A549 (cell line): Measurements from ENCODE around the gene RARB. TPM values are rescaled to one million over a fixed set of nuclear protein-coding genes. Genes with fewer than 3 reads are reported as not detected.

ENCODE experiments used
- CHD2 ChIP-seq: fragments of 150-350 bp; IDR thresholded peaks from 2 replicates; pipeline ENCODE4 v1.6.1; 2014; ENCODE audit warnings: low read length; ENCODE audit not compliant: partially characterized antibody
- CTCF ChIP-seq: fragments of >200 bp; sonication (Bioruptor Twin); formaldehyde crosslinking; IDR thresholded peaks from 3 replicates; pipeline ENCODE4 v1.5.1; 2016
- E2F6 ChIP-seq: IDR thresholded peaks from 2 replicates; pipeline ENCODE4 v1.6.1; 2012; ENCODE audit warnings: low read depth, borderline replicate concordance
- PHF8 ChIP-seq: fragments of 200-600 bp; sonication (generic); IDR thresholded peaks from 2 replicates; pipeline ENCODE4 v1.6.1; 2016; ENCODE audit warnings: low read depth, mild to moderate bottlenecking, antibody characterized with exemption, moderate library complexity, borderline replicate concordance
- REST ChIP-seq: fragments of 200-600 bp; sonication (generic); IDR thresholded peaks from 2 replicates; pipeline ENCODE4 v1.6.1; 2016; ENCODE audit warnings: antibody characterized with exemption, mild to moderate bottlenecking, moderate library complexity
- ZNF302 ChIP-seq: fragments of 250-450 bp; sonication (Bioruptor Pico); IDR thresholded peaks from 2 replicates; pipeline ENCODE4 v1.9.0; 2021; ENCODE audit warnings: inconsistent platforms, mild to moderate bottlenecking, moderate library complexity
- polyA plus RNA-seq, 4 experiments: library from polyadenylated mRNA; depleted of rRNA in 3 of 4; stranded (reverse); fragments of >200 nt; fragmentation: RNase III in 1 of 4; extraction: RNeasy Plus Mini Kit Qiagen cat#74134 plus additional on column Dnase treatment in 1 of 4; gene quantifications; 2 replicates in 3 of 4; 3 replicates in 1 of 4; pipeline ENCODE4 v1.2.3, GENCODE V29; 2011 to 2017
- small RNA-seq, 6 experiments: library from RNA; depleted of rRNA; stranded (forward); fragments of <200 nt; gene quantifications; one replicate each; pipeline ENCODE3, GENCODE V24; 2012

Gene RARB
- polyA plus RNA-seq, 2 of the 4 experiments (the other 2 are of a cell fraction): 24.5 to 30.8 TPM

GRCh38 chr3:25635038-25635437 lies 207.0 kb downstream of the RARB start (continued):
- TF ChIP-seq REST (no peak), CTCF (no peak), CHD2 (no peak), PHF8 (no peak), E2F6 (no peak), ZNF302 (CRISPR knock-in tag) (no peak)

Small RNA genes lying within 50 kb of the gene (small RNA-seq; reads per million reads assigned to genes)
- gene RF01161 (0 reads per million in 6 experiments), gene RF02271 (0 reads per million in 6 experiments)

Other genes starting within 250 kb of the RARB start
- gene TOP2B, start 236.6 kb downstream of the RARB start, polyA plus RNA-seq (2011; rRNA removed): 85.5 and 95.7 TPM in 2 replicates
- gene TOP2B, start 236.6 kb downstream of the RARB start, polyA plus RNA-seq (2017; fragmentation: RNase III; extraction: RNeasy Plus Mini Kit Qiagen cat#74134 plus additional on column Dnase treatment): 65.7 to 67.5 TPM (median 65.8 TPM) in 3 replicates